Adrenal gland (tissue), 12 donors: ENCODE results near the gene MPP2. TPM values are rescaled to one million over a fixed set of nuclear protein-coding genes. Genes with fewer than 3 reads are reported as not detected.

Experiments used
- DNase-seq, 7 donors: peaks; one replicate each; pipeline ENCODE4 v3.0.0-alpha.2; 2019 to 2020
- H3K27ac ChIP-seq, 5 donors: fragments of 200-600 bp; sonication (generic) in 4 of 5; 1 replicate in 3 of 5; 2 replicates in 2 of 5; pipeline versions ENCODE4 v1.5.1 to v1.8.0; 2016 to 2020; ENCODE audit warnings: mild to moderate bottlenecking in 1 of 5
- H3K27me3 ChIP-seq: fragments of 200-600 bp; 2 replicates; pipeline ENCODE4 v1.8.0; 2021
- H3K36me3 ChIP-seq, 2 donors: fragments of 200-600 bp; replicated peaks in 1 of 2; 1 replicate in 1 of 2; 2 replicates in 1 of 2; pipeline versions ENCODE4 v1.5.1 to v1.8.0; 2018 to 2022
- H3K4me1 ChIP-seq, 2 donors: fragments of 200-600 bp; replicated peaks in 1 of 2; 1 replicate in 1 of 2; 2 replicates in 1 of 2; pipeline versions ENCODE4 v1.5.1 to v1.8.0; 2018 to 2021
- H3K4me3 ChIP-seq, 4 donors: fragments of 200-600 bp; sonication (generic) in 3 of 4; one replicate each; pipeline ENCODE4 v1.5.1; 2016 to 2018
- H3K9me3 ChIP-seq, 3 donors: fragments of 200-600 bp; sonication (generic) in 1 of 3; replicated peaks in 1 of 3; 1 replicate in 2 of 3; 2 replicates in 1 of 3; pipeline versions ENCODE4 v1.5.1 to v1.8.0; 2016 to 2021
- CTCF ChIP-seq, 6 experiments: fragments of 450-650 bp in 4 of 6; fragments of 200-600 bp in 2 of 6; sonication (generic) in 1 of 6; IDR thresholded peaks; 1 replicate in 5 of 6; 2 replicates in 1 of 6; pipeline versions ENCODE4 v1.5.1 to v1.8.0; 2016 to 2021; ENCODE audit warnings: antibody characterized with exemption in 6 of 6, mild to moderate bottlenecking in 2 of 6, moderate library complexity in 1 of 6
- POLR2A ChIP-seq, 2 donors: fragments of 450-650 bp; IDR thresholded peaks; one replicate each; pipeline ENCODE4 v1.6.1; 2017; ENCODE audit warnings: antibody characterized with exemption in 2 of 2, mild to moderate bottlenecking in 2 of 2, moderate library complexity in 1 of 2
- WGBS, 4 donors: extraction: QIAGEN DNeasy Blood & Tissue Kit in 2 of 4; methylation state at CpG; one replicate each; pipeline versions ENCODE4 v1.1.5 to v1.1.7; 2013 to 2017; 5-methylcytosine and 5-hydroxymethylcytosine counted together
- intact Hi-C, 2 donors: fragments of 100-400 bp; cut with DNase I; formaldehyde crosslinking; loops; one replicate each; pipeline versions ENCODE4 v1.14.1 to v1.15.0; 2022 to 2023
- polyA plus RNA-seq, 3 donors: library from polyadenylated mRNA; stranded (reverse); fragments of 200-250 nt in 2 of 3; fragments of 350-450 nt in 1 of 3; fragmentation: Illumina TruSeq in 1 of 3; extraction: RNeasy Lipid Tissue Mini Kit (QIAGEN cat#74804) in 1 of 3; gene quantifications; one replicate each; pipeline ENCODE4 v1.2.3, GENCODE V29; 2013 to 2014
- total RNA-seq, 9 donors: library from RNA; depleted of rRNA in 4 of 9; stranded (reverse); fragments of >200 nt in 4 of 9; fragments of 120-200 nt in 1 of 9; fragmentation: NEBNext Ultra II Directional in 1 of 9; extraction: Animal tissue kit (Norgen Biotek cat#: 25700) in 1 of 9; gene quantifications; one replicate each; pipeline versions ENCODE4 v1.1.0 to v1.2.4, GENCODE V29; 2013 to 2023
- donor health status: healthy with polysubstance abuse.
- donor health status: Bipolar disorder and iron deficiency.
- donor health status: DM: yes; HTN: yes; CAD: no.
- donor health status: DM: no; HTN: no; CAD: no.
- donor health status: DM: no; HTN: no; CAD: no.
- donor health status: DM: yes; HTN: yes; CAD: no.

MPP2 gene
- total and polyA plus RNA-seq, 12 donors = 0.29 to 16.0 (median 2.4) TPM

DNA sequence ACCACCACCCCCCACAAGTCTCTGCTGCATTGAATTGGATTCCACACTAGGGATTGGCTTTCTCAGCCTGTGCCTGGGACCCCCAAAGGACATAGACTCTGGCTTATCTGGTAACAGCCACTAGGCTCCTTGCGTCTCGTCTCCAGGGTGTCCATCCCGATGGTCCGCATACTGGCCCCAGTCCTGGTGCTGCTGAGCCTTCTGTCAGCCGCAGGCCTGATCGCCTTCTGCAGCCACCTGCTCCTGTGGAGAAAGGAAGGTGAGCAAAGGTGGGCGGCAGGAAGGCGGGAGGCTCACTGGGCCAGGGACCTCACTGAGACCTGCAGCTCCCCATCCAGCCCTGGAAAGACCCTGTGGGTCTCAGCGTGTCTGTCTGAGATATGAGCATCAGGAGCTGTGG is 52.3 kb downstream of the MPP2 start:
- no peaks in the 10 kb centered on the region for H3K36me3 ChIP-seq
- intact Hi-C loops = no loop called here
- no peak for DNase-seq
- no peaks in the 10 kb centered on the region for H3K9me3 ChIP-seq
- peaks cover 7% of the 10 kb centered on the region for H3K27me3 ChIP-seq
- H3K4me3 ChIP-seq = no peak overlapping the region
- no peak for TF ChIP-seq CTCF (IDR thresholded peaks at IDR 0.05)
- no peak for TF ChIP-seq POLR2A (IDR thresholded peaks at IDR 0.05)
- H3K4me1 ChIP-seq = no peaks in the 10 kb centered on the region
- H3K27ac ChIP-seq = no peak overlapping the region
- 76 to 91% (median 86%) methylated on average over 3 to 9 of the region's 9 CpGs for WGBS, 4 donors

- Histone ChIP-seq H3K27ac (no peak overlapping the region), H3K27me3 (peaks cover 7% of the 10 kb centered on the region), H3K4me1 (no peaks in the 10 kb centered on the region), H3K36me3 (no peaks in the 10 kb centered on the region), H3K9me3 (no peaks in the 10 kb centered on the region), H3K4me3 (no peak overlapping the region)
- DNase-seq = no peak
- 75 to 85% (median 76%) methylated on average over 5 to 8 of the region's 8 CpGs for WGBS, 4 donors
- intact Hi-C loops = no loop called here
- TF ChIP-seq POLR2A (IDR thresholded peaks at IDR 0.05) = no peak
- TF ChIP-seq CTCF (IDR thresholded peaks at IDR 0.05) = no peak
These were observed 52.8 kb downstream of the MPP2 start for GRCh38 chr17:43854498-43854897.

DNA sequence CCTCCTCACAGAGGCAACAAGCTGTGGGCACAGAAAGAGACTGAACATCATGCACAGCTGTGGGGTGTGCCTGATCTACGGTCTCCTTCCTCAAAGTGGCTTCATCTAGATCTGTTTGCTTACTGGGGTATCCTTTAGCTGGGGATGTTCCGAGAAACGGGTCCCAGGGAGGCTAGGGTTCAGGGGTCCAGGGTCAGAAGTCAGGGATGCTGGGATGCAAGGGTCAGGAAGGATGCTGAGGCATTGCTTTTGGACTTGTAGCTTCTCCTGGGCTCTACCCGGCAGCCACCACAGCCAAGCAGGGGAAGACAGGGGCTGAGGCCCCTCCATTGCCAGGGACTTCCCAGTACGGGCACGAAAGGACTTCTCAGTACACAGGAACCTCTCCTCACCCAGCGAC is 53.8 kb downstream of the MPP2 start:
- no peak for TF ChIP-seq POLR2A (IDR thresholded peaks at IDR 0.05)
- TF ChIP-seq CTCF (IDR thresholded peaks at IDR 0.05) = no peak
- DNase-seq = no peak

GRCh38 chr17:43852571-43852970 is 54.8 kb downstream of the MPP2 start:
- intact Hi-C loops = no loop called here

More for the DNA sequence above, 53.8 kb downstream of the MPP2 start:
- 72 to 79% (median 75%) methylated on average over 7 of the region's 7 CpGs for WGBS, 4 donors
- intact Hi-C loops = no loop called here
- H3K4me3 ChIP-seq = no peak overlapping the region
- H3K36me3 ChIP-seq = no peaks in the 10 kb centered on the region
- H3K4me1 ChIP-seq = no peaks in the 10 kb centered on the region
- peaks cover 7% of the 10 kb centered on the region for H3K27me3 ChIP-seq
- no peaks in the 10 kb centered on the region for H3K9me3 ChIP-seq
- no peak overlapping the region for H3K27ac ChIP-seq

More at GRCh38 chr17:43852571-43852970, 54.8 kb downstream of the MPP2 start:
- H3K27me3 ChIP-seq = peaks cover 7% of the 10 kb centered on the region
- H3K4me3 ChIP-seq = no peak overlapping the region
- no peaks in the 10 kb centered on the region for H3K9me3 ChIP-seq
- no peaks in the 10 kb centered on the region for H3K4me1 ChIP-seq
- no peaks in the 10 kb centered on the region for H3K36me3 ChIP-seq
- no peak overlapping the region for H3K27ac ChIP-seq
- 86 to 98% (median 94%) methylated on average over 8 of the region's 8 CpGs for WGBS, 4 donors
- DNase-seq = no peak
- no peak for TF ChIP-seq CTCF (IDR thresholded peaks at IDR 0.05)
- TF ChIP-seq POLR2A (IDR thresholded peaks at IDR 0.05) = no peak
